GM12874 (cell line): ENCODE measurements around the gene RTKN2.

ENCODE experiments used
- CTCF ChIP-seq: IDR thresholded peaks from 2 replicates; pipeline ENCODE4 v1.5.1; 2011; ENCODE audit warnings: low read depth, mild to moderate bottlenecking, control low read depth, low read length, moderate library complexity; ENCODE audit not compliant: insufficient read depth

The RTKN2 gene

GRCh38 chr10:62268399-62269114 lies at the start of gene RTKN2:
RTKN2 (minus strand) TSS chr10:62268844; CDS start chr10:62268610, 234 bp downstream.
- no peak for TF ChIP-seq CTCF

GRCh38 chr10:62317257-62317656 lies 48.6 kb upstream of the RTKN2 start:
- TF ChIP-seq CTCF: no peak

GRCh38 chr10:62309254-62309653 lies 40.6 kb upstream of the RTKN2 start:
- no peak for TF ChIP-seq CTCF

- no peak for TF ChIP-seq CTCF
These were observed 39.5 kb upstream of the RTKN2 start for GRCh38 chr10:62308101-62308500.

- no peak for TF ChIP-seq CTCF
These were observed 39.0 kb upstream of the RTKN2 start for GRCh38 chr10:62307635-62308034.

- TF ChIP-seq CTCF: no peak
These were observed 38.0 kb upstream of the RTKN2 start for GRCh38 chr10:62306663-62307062.

- no peak for TF ChIP-seq CTCF
These were observed 37.2 kb upstream of the RTKN2 start for GRCh38 chr10:62305813-62306212.
